Stimulated activated CD4-positive, alpha-beta T cell treated with anti-CD3 and anti-CD28 coated beads, Interleukin-2, amount 100 ng/mL, for 48 hours (primary cell): Measurements from ENCODE around the gene CLNK.
"Not testable (repeated sequence)": the region's sequence is repeated elsewhere in the genome, so short reads cannot be mapped to it uniquely, and the experiment has no call there.

ENCODE experiments used
- DNase-seq, 2 donors: peaks; one replicate each; pipeline ENCODE4 v3.0.0-alpha.2; 2020

Gene CLNK

GRCh38 chr4:10606483-10607155 lies 77.9 kb downstream of the CLNK start:
- DNase-seq: no peak

- DNase-seq: no peak
Observed at GRCh38 chr4:10605746-10606482, 78.7 kb downstream of the CLNK start.

GRCh38 chr4:10605031-10605430 lies 79.5 kb downstream of the CLNK start:
- no peak for DNase-seq

GRCh38 chr4:10599574-10599973 lies 85.0 kb downstream of the CLNK start:
- no peak for DNase-seq

GRCh38 chr4:10598829-10599228 lies 85.7 kb downstream of the CLNK start:
- DNase-seq: no peak

- DNase-seq: no peak
Observed at GRCh38 chr4:10596586-10597290, 87.8 kb downstream of the CLNK start.

- DNase-seq: no peak
Observed at GRCh38 chr4:10593130-10593529, 91.4 kb downstream of the CLNK start.

GRCh38 chr4:10590896-10591295 lies 93.7 kb downstream of the CLNK start:
- DNase-seq: no peak

GRCh38 chr4:10589799-10590198 lies 94.8 kb downstream of the CLNK start:
- no peak for DNase-seq

- DNase-seq: no peak
Observed at GRCh38 chr4:10589321-10589720, 95.2 kb downstream of the CLNK start.

GRCh38 chr4:10587697-10588096 lies 96.9 kb downstream of the CLNK start:
- DNase-seq: no peak

- no peak for DNase-seq
Observed at GRCh38 chr4:10587296-10587695, 97.3 kb downstream of the CLNK start.

GRCh38 chr4:10584042-10584441 lies 100.5 kb downstream of the CLNK start:
- DNase-seq: no peak

- no peak for DNase-seq
Observed at GRCh38 chr4:10582951-10583350, 101.6 kb downstream of the CLNK start.

- DNase-seq: no peak
Observed at GRCh38 chr4:10582059-10582686, 102.4 kb downstream of the CLNK start.

GRCh38 chr4:10581022-10581421 lies 103.5 kb downstream of the CLNK start:
- DNase-seq: no peak

GRCh38 chr4:10579648-10580047 lies 104.9 kb downstream of the CLNK start:
- no peak for DNase-seq

- DNase-seq: no peak
Observed at GRCh38 chr4:10577508-10578426, 106.8 kb downstream of the CLNK start.

- no peak for DNase-seq
Observed at GRCh38 chr4:10577018-10577417, 107.5 kb downstream of the CLNK start.

- no peak for DNase-seq
Observed at GRCh38 chr4:10576236-10576635, 108.3 kb downstream of the CLNK start.

- no peak for DNase-seq
Observed at GRCh38 chr4:10575414-10575813, 109.2 kb downstream of the CLNK start.

- not testable (repeated sequence) for DNase-seq
Observed at GRCh38 chr4:10574553-10574952, 110.0 kb downstream of the CLNK start.
